Body of pancreas (tissue), 4 donors: Measurements from ENCODE around the gene SESN3. TPM values are rescaled to one million over a fixed set of nuclear protein-coding genes. Genes with fewer than 3 reads are reported as not detected.

Experiments used
- ATAC-seq: fragments of 150-250 bp; one replicate; pipeline ENCODE4 v1.9.1; 2016
- DNase-seq, 4 donors: peaks; one replicate each; pipeline ENCODE4 v3.0.0-alpha.2; 2019
- H3K27ac ChIP-seq, 4 donors: fragments of 200-600 bp; sonication (generic); 1 replicate in 3 of 4; 2 replicates in 1 of 4; pipeline versions ENCODE4 v1.5.1 to v1.6.1; 2016 to 2019; ENCODE audit warnings: mild to moderate bottlenecking in 1 of 4, mixed read lengths in 1 of 4, moderate library complexity in 1 of 4
- H3K27me3 ChIP-seq, 2 donors: fragments of 200-600 bp; sonication (generic); one replicate each; pipeline ENCODE4 v1.6.0; 2016; ENCODE audit warnings: mild to moderate bottlenecking in 1 of 2
- H3K36me3 ChIP-seq, 2 donors: fragments of 200-600 bp; sonication (generic); replicated peaks in 1 of 2; 2 replicates each; pipeline ENCODE4 v1.5.1; 2016; ENCODE audit warnings: low read depth in 2 of 2; ENCODE audit not compliant: insufficient read depth in 1 of 2
- H3K4me1 ChIP-seq: fragments of 200-600 bp; sonication (generic); one replicate; pipeline ENCODE4 v1.6.0; 2016
- H3K4me3 ChIP-seq, 2 donors: fragments of 200-600 bp; sonication (generic); 1 replicate in 1 of 2; 2 replicates in 1 of 2; pipeline ENCODE4 v1.5.1; 2016 to 2019
- H3K9me3 ChIP-seq, 3 donors: fragments of 200-600 bp; sonication (generic); 1 replicate in 2 of 3; 2 replicates in 1 of 3; pipeline ENCODE4 v1.5.1; 2016
- POLR2A ChIP-seq, 3 donors: fragments of 450-650 bp; IDR thresholded peaks; one replicate each; pipeline ENCODE4 v1.6.1; 2016; ENCODE audit warnings: antibody characterized with exemption in 3 of 3, mild to moderate bottlenecking in 2 of 3
- WGBS, 2 donors: methylation state at CpG; one replicate each; pipeline ENCODE4 v1.1.5; 2017; 5-methylcytosine and 5-hydroxymethylcytosine counted together
- intact Hi-C: fragments of 100-400 bp; cut with DNase I; formaldehyde crosslinking; loops from one replicate; pipeline ENCODE4 v1.15.1; 2023
- total RNA-seq, 2 donors: library from RNA; depleted of rRNA; stranded (reverse); fragments of >200 nt; gene quantifications; one replicate each; pipeline ENCODE4 v1.1.0, GENCODE V29; 2016
- TF ChIP-seq, protein P1 (sequence below), 7 experiments: fragments of 450-650 bp in 4 of 7; fragments of 200-600 bp in 3 of 7; sonication (generic) in 3 of 7; IDR thresholded peaks; one replicate each; pipeline ENCODE4 v1.5.1; 2016 to 2019; ENCODE audit warnings: antibody characterized with exemption in 7 of 7

SESN3 gene
- total RNA-seq, 2 donors from 2014 or later: 9.6 to 11.4 TPM

- H3K4me1 ChIP-seq: no peaks in the 10 kb centered on the region
- no peak for ATAC-seq
- intact Hi-C loops: no loop called here
- TF ChIP-seq, protein P1, sequence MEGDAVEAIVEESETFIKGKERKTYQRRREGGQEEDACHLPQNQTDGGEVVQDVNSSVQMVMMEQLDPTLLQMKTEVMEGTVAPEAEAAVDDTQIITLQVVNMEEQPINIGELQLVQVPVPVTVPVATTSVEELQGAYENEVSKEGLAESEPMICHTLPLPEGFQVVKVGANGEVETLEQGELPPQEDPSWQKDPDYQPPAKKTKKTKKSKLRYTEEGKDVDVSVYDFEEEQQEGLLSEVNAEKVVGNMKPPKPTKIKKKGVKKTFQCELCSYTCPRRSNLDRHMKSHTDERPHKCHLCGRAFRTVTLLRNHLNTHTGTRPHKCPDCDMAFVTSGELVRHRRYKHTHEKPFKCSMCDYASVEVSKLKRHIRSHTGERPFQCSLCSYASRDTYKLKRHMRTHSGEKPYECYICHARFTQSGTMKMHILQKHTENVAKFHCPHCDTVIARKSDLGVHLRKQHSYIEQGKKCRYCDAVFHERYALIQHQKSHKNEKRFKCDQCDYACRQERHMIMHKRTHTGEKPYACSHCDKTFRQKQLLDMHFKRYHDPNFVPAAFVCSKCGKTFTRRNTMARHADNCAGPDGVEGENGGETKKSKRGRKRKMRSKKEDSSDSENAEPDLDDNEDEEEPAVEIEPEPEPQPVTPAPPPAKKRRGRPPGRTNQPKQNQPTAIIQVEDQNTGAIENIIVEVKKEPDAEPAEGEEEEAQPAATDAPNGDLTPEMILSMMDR (IDR thresholded peaks at IDR 0.05): no peak
- no peak for TF ChIP-seq POLR2A (IDR thresholded peaks at IDR 0.05)
- no peak for DNase-seq
- no peaks in the 10 kb centered on the region for H3K9me3 ChIP-seq
- no peaks in the 10 kb centered on the region for H3K36me3 ChIP-seq
- H3K4me3 ChIP-seq: no peak overlapping the region
- H3K27me3 ChIP-seq: no peaks in the 10 kb centered on the region
- WGBS, 2 donors: 59 to 67% methylated on average over 4 of the region's 4 CpGs
- no peak overlapping the region for H3K27ac ChIP-seq
Measured at GRCh38 chr11:95163106-95163505, 67.9 kb downstream of the SESN3 start.

- WGBS, 2 donors: 91% methylated on average over 1 of the region's 1 CpG
- Histone ChIP-seq H3K9me3 (no peaks in the 10 kb centered on the region), H3K36me3 (no peaks in the 10 kb centered on the region), H3K27me3 (no peaks in the 10 kb centered on the region), H3K27ac (no peak overlapping the region), H3K4me3 (no peak overlapping the region), H3K4me1 (no peaks in the 10 kb centered on the region)
- DNase-seq (no peak), ATAC-seq (no peak)
- intact Hi-C loops: no loop called here
- TF ChIP-seq POLR2A (IDR thresholded peaks at IDR 0.05): no peak
Measured at GRCh38 chr11:95161248-95161647, 69.8 kb downstream of the SESN3 start.

DNA sequence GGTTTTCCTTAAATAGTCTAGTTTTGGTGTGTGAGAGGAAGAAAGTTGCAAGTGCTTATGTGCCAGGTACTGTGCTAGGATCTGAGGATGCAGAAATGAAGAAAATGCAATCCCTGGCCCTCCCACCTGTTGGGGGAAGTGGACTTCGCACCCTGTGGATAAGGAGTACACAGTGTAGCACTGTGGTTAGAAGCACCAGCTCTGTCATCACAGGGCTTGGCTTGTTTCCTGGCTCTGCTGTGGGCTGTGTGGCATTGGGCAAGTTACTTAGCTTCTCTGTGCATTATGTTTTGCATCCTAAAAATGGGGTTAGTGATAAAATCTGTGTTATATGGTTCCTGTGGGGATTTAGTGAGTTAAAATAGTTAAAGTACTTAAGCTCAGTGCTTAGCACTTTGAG, 73.2 kb downstream of the SESN3 start:
- intact Hi-C loops: loop anchor here (5.0 kb wide), 2 partner anchors 544 to 599 kb away; no protein-coding TSS in a partner anchor
- TF ChIP-seq, protein P1 (IDR thresholded peaks at IDR 0.05): no peak
- TF ChIP-seq POLR2A (IDR thresholded peaks at IDR 0.05): no peak
- Histone ChIP-seq H3K4me1 (no peaks in the 10 kb centered on the region), H3K9me3 (no peaks in the 10 kb centered on the region), H3K36me3 (no peaks in the 10 kb centered on the region), H3K27me3 (no peaks in the 10 kb centered on the region), H3K4me3 (no peak overlapping the region), H3K27ac (no peak overlapping the region)
- WGBS, 2 donors: 71 to 89% methylated on average over 1 of the region's 1 CpG
- no peak for ATAC-seq
- DNase-seq: no peak

GRCh38 chr11:95156916-95157541, 74.0 kb downstream of the SESN3 start:
- peak in 1 of 4 donors; percentile 14 for DNase-seq

DNA sequence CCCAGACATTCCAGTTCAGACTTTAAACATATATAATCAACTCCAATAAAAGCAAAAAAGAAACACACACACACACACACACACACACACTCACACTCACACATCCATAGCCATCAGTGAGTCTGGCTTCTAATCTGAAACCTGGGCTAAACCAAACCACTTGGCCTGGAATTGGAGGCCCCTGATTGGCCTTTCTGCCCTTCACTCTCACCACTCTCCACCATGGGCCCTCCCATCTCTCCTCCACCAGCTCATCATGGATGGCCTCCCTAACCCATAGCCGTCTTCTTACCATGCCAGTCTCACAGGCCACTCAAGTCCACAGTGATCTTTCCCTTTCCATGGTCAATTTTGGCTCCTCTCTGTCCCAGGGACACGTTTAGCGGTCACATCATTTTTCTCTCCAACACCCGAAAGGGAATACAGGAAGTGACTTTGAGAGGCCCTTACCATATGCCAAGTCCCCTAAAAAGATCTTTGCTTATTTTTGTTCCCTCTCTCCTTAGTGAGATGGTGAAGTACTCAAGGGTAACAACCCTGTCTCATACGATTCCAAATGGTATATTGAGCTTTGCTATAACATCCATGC, 74.8 kb downstream of the SESN3 start:
- 81 to 82% methylated on average over 5 of the region's 5 CpGs for WGBS, 2 donors

More at GRCh38 chr11:95156916-95157541, 74.0 kb downstream of the SESN3 start:
- H3K27me3 ChIP-seq: no peaks in the 10 kb centered on the region
- H3K27ac ChIP-seq: no peak overlapping the region
- WGBS, 2 donors: 72 to 74% methylated on average over 7 of the region's 7 CpGs
- H3K4me1 ChIP-seq: no peaks in the 10 kb centered on the region
- TF ChIP-seq POLR2A (IDR thresholded peaks at IDR 0.05): no peak
- TF ChIP-seq, protein P1 (IDR thresholded peaks at IDR 0.05): no peak
- no peaks in the 10 kb centered on the region for H3K9me3 ChIP-seq
- peak; percentile 34 for ATAC-seq
- intact Hi-C loops: loop anchor here (5.0 kb wide), 2 partner anchors 545 to 600 kb away; no protein-coding TSS in a partner anchor
- no peak overlapping the region for H3K4me3 ChIP-seq
- H3K36me3 ChIP-seq: no peaks in the 10 kb centered on the region

More for the DNA sequence above, 74.8 kb downstream of the SESN3 start:
- Histone ChIP-seq H3K4me3 (no peak overlapping the region), H3K9me3 (no peaks in the 10 kb centered on the region), H3K27me3 (no peaks in the 10 kb centered on the region), H3K36me3 (no peaks in the 10 kb centered on the region), H3K27ac (no peak overlapping the region), H3K4me1 (peaks cover 5% of the 10 kb centered on the region)
- no peak for ATAC-seq
- no peak for DNase-seq
- intact Hi-C loops: loop anchor here (5.0 kb wide), 2 partner anchors 546 to 601 kb away; no protein-coding TSS in a partner anchor
- TF ChIP-seq, protein P1 (IDR thresholded peaks at IDR 0.05): no peak
- TF ChIP-seq POLR2A (IDR thresholded peaks at IDR 0.05): no peak
